Lower leg skin (tissue), 3 donors: ENCODE measurements around the gene PRDM16.

ENCODE experiments used
- POLR2A ChIP-seq, 2 donors: fragments of 450-650 bp; IDR thresholded peaks; one replicate each; pipeline ENCODE4 v1.6.1; 2016 to 2017; ENCODE audit warnings: antibody characterized with exemption in 2 of 2, mild to moderate bottlenecking in 1 of 2, moderate library complexity in 1 of 2
- TF ChIP-seq, protein P1 (sequence below), 3 donors: fragments of 450-650 bp; IDR thresholded peaks; one replicate each; pipeline ENCODE4 v1.5.1; 2016; ENCODE audit warnings: antibody characterized with exemption in 3 of 3, mild to moderate bottlenecking in 3 of 3, moderate library complexity in 2 of 3

DNA sequence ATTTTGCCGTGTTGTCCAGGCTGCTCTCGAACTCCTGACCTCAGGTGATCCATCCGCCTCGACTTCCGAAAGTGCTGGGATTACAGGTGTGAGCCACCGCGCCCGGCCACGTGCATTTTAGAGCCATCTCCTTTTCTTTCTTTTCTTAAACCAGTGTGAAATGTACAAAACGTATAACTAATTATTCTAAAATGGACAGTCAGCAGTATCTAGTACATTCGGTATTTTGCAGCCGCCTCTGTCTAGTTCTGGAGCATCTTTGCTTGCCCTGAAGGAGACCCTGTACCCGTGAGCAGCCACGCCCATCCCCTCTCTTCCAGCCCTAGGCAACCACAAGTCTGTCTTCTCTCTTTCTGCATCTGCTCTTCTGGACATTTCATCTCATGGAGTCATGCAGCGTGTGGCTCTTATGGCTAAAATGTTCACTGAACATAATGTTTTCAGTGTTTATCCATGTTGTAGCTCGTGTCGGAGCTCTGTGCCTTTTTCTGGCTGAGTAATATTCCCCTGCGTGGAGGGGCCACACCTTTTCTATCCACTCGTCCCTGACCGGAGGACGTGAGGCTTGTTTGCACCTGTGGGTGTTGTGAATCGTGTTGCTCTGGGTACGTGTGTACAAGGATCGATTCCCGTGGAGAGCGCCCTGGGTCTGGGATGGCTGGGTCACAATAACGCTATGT lies 198.0 kb downstream of the PRDM16 start:
- TF ChIP-seq, protein P1, sequence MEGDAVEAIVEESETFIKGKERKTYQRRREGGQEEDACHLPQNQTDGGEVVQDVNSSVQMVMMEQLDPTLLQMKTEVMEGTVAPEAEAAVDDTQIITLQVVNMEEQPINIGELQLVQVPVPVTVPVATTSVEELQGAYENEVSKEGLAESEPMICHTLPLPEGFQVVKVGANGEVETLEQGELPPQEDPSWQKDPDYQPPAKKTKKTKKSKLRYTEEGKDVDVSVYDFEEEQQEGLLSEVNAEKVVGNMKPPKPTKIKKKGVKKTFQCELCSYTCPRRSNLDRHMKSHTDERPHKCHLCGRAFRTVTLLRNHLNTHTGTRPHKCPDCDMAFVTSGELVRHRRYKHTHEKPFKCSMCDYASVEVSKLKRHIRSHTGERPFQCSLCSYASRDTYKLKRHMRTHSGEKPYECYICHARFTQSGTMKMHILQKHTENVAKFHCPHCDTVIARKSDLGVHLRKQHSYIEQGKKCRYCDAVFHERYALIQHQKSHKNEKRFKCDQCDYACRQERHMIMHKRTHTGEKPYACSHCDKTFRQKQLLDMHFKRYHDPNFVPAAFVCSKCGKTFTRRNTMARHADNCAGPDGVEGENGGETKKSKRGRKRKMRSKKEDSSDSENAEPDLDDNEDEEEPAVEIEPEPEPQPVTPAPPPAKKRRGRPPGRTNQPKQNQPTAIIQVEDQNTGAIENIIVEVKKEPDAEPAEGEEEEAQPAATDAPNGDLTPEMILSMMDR (IDR thresholded peaks at IDR 0.05), result no peak
- no peak for TF ChIP-seq POLR2A (IDR thresholded peaks at IDR 0.05)
